ENCODE measurements around the gene GRM7. TPM values are rescaled to one million over a fixed set of nuclear protein-coding genes. Genes with fewer than 3 reads are reported as not detected.

Gene GRM7
- total RNA-seq, 1 experiment from 2014 or later = not detected

DNA sequence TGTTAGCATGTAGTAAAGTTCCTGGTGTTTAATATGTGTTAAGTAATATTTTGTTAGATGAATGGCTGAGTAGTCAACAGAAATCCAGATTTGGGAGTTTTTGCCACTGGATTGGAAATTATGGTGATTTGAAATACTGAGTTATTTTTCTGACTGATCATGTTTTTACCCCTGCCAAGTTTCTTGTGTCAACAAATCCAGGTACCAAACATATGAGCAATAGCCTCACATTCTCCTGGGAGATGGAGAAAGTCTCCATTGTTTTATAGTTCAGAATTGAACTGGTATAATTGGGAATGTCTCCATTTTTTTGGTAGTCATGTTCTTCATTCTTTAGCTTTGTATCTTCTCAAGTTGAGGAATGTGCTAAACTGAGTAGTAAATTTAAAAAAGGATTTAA lies 873.5 kb downstream of the GRM7 start:
- H4K20me1 ChIP-seq (ENCODE audit: insufficient read depth) = no peaks in the 10 kb centered on the region
- POLR2A ChIA-PET = no interaction called here

More for the DNA sequence above, 873.5 kb downstream of the GRM7 start:
- CTCF ChIA-PET = no interaction called here
- intact Hi-C loops (cut with micrococcal nuclease) = no loop called here
- no peaks in the 10 kb centered on the region for H3K27me3 ChIP-seq (ENCODE audit: insufficient read depth, low read length)
- H3K4me2 ChIP-seq (ENCODE audit: low read length) = no peak overlapping the region
- H3K4me1 ChIP-seq (ENCODE audit: control insufficient read depth in 1 of 2, insufficient read depth in 2 of 2, low read length in 2 of 2) = no peaks in the 10 kb centered on the region
- H3K4me3 ChIP-seq (replicated peaks in 1 of 2; ENCODE audit: low read depth in 1 of 2, low read length in 2 of 2) = no peak overlapping the region
- H3K79me2 ChIP-seq (ENCODE audit: insufficient read depth, low read length) = no peaks in the 10 kb centered on the region
- H3K9me3 ChIP-seq (ENCODE audit: control insufficient read depth in 1 of 2, insufficient read depth in 1 of 2, low read depth in 1 of 2, low read length in 2 of 2) = no peaks in the 10 kb centered on the region
- H3K27ac ChIP-seq (ENCODE audit: low read depth, low read length) = no peak overlapping the region
- no peak for DNase-seq (ENCODE audit: low read depth, low spot score)
- H3K9ac ChIP-seq (ENCODE audit: low read length) = no peak overlapping the region
- H3K9me2 ChIP-seq (ENCODE audit: insufficient read depth) = no peaks in the 10 kb centered on the region
- H3K36me3 ChIP-seq (ENCODE audit: control insufficient read depth in 1 of 2, insufficient read depth in 2 of 2, low read length in 2 of 2) = no peaks in the 10 kb centered on the region
- H2AFZ ChIP-seq (ENCODE audit: low read depth, low read length, poor library complexity, severe bottlenecking) = no peak overlapping the region
- no TSS peak for BruUV-seq (replicated peaks)
- RAD21 ChIA-PET (ENCODE audit: low non-redundant PET in 1 of 2, low total read pairs in 2 of 2, uncharacterized antibody in 2 of 2, unreplicated experiment in 2 of 2) = no interaction called here
- TF ChIP-seq, protein P1, sequence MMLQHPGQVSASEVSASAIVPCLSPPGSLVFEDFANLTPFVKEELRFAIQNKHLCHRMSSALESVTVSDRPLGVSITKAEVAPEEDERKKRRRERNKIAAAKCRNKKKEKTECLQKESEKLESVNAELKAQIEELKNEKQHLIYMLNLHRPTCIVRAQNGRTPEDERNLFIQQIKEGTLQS (IDR thresholded peaks at IDR 0.05) = no peak
- no peak for TF ChIP-seq RAD21 (IDR thresholded peaks at IDR 0.05; ENCODE audit: low read depth)
- no peak for TF ChIP-seq ZFX (IDR thresholded peaks at IDR 0.05)
- TF ChIP-seq, protein P2, sequence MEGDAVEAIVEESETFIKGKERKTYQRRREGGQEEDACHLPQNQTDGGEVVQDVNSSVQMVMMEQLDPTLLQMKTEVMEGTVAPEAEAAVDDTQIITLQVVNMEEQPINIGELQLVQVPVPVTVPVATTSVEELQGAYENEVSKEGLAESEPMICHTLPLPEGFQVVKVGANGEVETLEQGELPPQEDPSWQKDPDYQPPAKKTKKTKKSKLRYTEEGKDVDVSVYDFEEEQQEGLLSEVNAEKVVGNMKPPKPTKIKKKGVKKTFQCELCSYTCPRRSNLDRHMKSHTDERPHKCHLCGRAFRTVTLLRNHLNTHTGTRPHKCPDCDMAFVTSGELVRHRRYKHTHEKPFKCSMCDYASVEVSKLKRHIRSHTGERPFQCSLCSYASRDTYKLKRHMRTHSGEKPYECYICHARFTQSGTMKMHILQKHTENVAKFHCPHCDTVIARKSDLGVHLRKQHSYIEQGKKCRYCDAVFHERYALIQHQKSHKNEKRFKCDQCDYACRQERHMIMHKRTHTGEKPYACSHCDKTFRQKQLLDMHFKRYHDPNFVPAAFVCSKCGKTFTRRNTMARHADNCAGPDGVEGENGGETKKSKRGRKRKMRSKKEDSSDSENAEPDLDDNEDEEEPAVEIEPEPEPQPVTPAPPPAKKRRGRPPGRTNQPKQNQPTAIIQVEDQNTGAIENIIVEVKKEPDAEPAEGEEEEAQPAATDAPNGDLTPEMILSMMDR (IDR thresholded peaks at IDR 0.05 in 2 of 3, conservative IDR thresholded peaks at IDR 0.05 in 1 of 3; ENCODE audit: borderline replicate concordance in 1 of 3, insufficient read depth in 1 of 3, low read depth in 2 of 3, low read length in 2 of 3) = no peak
- no peak for TF ChIP-seq CBX3 (IDR thresholded peaks at IDR 0.05; ENCODE audit: low read depth)
- TF ChIP-seq, protein P3, sequence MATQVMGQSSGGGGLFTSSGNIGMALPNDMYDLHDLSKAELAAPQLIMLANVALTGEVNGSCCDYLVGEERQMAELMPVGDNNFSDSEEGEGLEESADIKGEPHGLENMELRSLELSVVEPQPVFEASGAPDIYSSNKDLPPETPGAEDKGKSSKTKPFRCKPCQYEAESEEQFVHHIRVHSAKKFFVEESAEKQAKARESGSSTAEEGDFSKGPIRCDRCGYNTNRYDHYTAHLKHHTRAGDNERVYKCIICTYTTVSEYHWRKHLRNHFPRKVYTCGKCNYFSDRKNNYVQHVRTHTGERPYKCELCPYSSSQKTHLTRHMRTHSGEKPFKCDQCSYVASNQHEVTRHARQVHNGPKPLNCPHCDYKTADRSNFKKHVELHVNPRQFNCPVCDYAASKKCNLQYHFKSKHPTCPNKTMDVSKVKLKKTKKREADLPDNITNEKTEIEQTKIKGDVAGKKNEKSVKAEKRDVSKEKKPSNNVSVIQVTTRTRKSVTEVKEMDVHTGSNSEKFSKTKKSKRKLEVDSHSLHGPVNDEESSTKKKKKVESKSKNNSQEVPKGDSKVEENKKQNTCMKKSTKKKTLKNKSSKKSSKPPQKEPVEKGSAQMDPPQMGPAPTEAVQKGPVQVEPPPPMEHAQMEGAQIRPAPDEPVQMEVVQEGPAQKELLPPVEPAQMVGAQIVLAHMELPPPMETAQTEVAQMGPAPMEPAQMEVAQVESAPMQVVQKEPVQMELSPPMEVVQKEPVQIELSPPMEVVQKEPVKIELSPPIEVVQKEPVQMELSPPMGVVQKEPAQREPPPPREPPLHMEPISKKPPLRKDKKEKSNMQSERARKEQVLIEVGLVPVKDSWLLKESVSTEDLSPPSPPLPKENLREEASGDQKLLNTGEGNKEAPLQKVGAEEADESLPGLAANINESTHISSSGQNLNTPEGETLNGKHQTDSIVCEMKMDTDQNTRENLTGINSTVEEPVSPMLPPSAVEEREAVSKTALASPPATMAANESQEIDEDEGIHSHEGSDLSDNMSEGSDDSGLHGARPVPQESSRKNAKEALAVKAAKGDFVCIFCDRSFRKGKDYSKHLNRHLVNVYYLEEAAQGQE (IDR thresholded peaks at IDR 0.05; ENCODE audit: low read depth) = no peak
- TF ChIP-seq YY1 (IDR thresholded peaks at IDR 0.05; ENCODE audit: extremely low read depth, insufficient replicate concordance, low read depth, low read length) = no peak
- TF ChIP-seq POLR2AphosphoS5 (IDR thresholded peaks at IDR 0.05; ENCODE audit: low read depth, low read length) = no peak
- TF ChIP-seq SRF (IDR thresholded peaks at IDR 0.05; ENCODE audit: low read depth) = no peak
- no peak for TF ChIP-seq SIN3A (IDR thresholded peaks at IDR 0.05; ENCODE audit: low read depth)
- no peak for ATAC-seq
